Stimulated activated effector memory CD8-positive, alpha-beta T cell treated with anti-CD3 and anti-CD28 coated beads, Interleukin-12 subunit alpha, Interleukin-12 subunit beta, amount 100 ng/mL, for 72 hours (primary cell): Measurements from ENCODE around the gene DPYSL3.

Experiments used
- ATAC-seq: fragments of 150-1000 bp; cut with Tn5 transposase; 2 replicates; pipeline ENCODE4 v1.10.0; 2021
- DNase-seq, 2 donors: peaks; one replicate each; pipeline ENCODE4 v3.0.0; 2021 to 2022; ENCODE audit warnings: low spot score in 2 of 2
- H3K27ac Mint-ChIP-seq: one replicate; pipeline ENCODE4 v1.8.0; 2022; ENCODE audit warnings: mild to moderate bottlenecking, mixed read lengths
- H3K36me3 Mint-ChIP-seq: one replicate; pipeline ENCODE4 v1.8.0; 2022; ENCODE audit warnings: mild to moderate bottlenecking, mixed read lengths
- H3K4me1 Mint-ChIP-seq: one replicate; pipeline ENCODE4 v1.8.0; 2022; ENCODE audit warnings: mixed read lengths
- H3K4me3 Mint-ChIP-seq: one replicate; pipeline ENCODE4 v1.8.0; 2022; ENCODE audit warnings: mild to moderate bottlenecking, mixed read lengths
- H3K9me3 Mint-ChIP-seq: one replicate; pipeline ENCODE4 v1.8.0; 2022; ENCODE audit warnings: mixed read lengths

DPYSL3 gene

GRCh38 chr5:147530530-147531389 is 20.9 kb upstream of the DPYSL3 start:
- Mint-ChIP-seq H3K4me1 (no peaks in the 10 kb centered on the region), H3K4me3 (no peak overlapping the region)

GRCh38 chr5:147523069-147523468 is 13.2 kb upstream of the DPYSL3 start:
- Mint-ChIP-seq H3K27ac (no peak overlapping the region), H3K4me3 (no peak overlapping the region), H3K9me3 (no peaks in the 10 kb centered on the region), H3K4me1 (no peaks in the 10 kb centered on the region), H3K36me3 (no peaks in the 10 kb centered on the region)
- DNase-seq: no peak
- ATAC-seq: no peak

More at GRCh38 chr5:147530530-147531389, 20.9 kb upstream of the DPYSL3 start:
- H3K9me3 Mint-ChIP-seq: no peaks in the 10 kb centered on the region
- ATAC-seq: no peak
- no peak overlapping the region for H3K27ac Mint-ChIP-seq
- no peaks in the 10 kb centered on the region for H3K36me3 Mint-ChIP-seq
- DNase-seq: no peak

- Mint-ChIP-seq H3K27ac (no peak overlapping the region), H3K4me3 (no peak overlapping the region), H3K9me3 (no peaks in the 10 kb centered on the region), H3K36me3 (no peaks in the 10 kb centered on the region), H3K4me1 (no peaks in the 10 kb centered on the region)
- ATAC-seq (no peak), DNase-seq (no peak)
These were observed 12.6 kb upstream of the DPYSL3 start for GRCh38 chr5:147522435-147522834.

- Mint-ChIP-seq H3K9me3 (no peaks in the 10 kb centered on the region), H3K27ac (no peak overlapping the region), H3K4me3 (no peak overlapping the region), H3K36me3 (no peaks in the 10 kb centered on the region), H3K4me1 (no peaks in the 10 kb centered on the region)
- ATAC-seq: no peak
- no peak for DNase-seq
These were observed 10.6 kb upstream of the DPYSL3 start for GRCh38 chr5:147520450-147520849.

- Mint-ChIP-seq H3K4me1 (no peaks in the 10 kb centered on the region), H3K36me3 (no peaks in the 10 kb centered on the region), H3K27ac (no peak overlapping the region), H3K4me3 (no peak overlapping the region), H3K9me3 (no peaks in the 10 kb centered on the region)
- ATAC-seq (no peak), DNase-seq (no peak)
These were observed 9.5 kb upstream of the DPYSL3 start for GRCh38 chr5:147519380-147519779.

GRCh38 chr5:147517383-147517782 is 7.5 kb upstream of the DPYSL3 start:
- H3K4me3 Mint-ChIP-seq: no peak overlapping the region
- H3K4me1 Mint-ChIP-seq: no peaks in the 10 kb centered on the region
- no peak for DNase-seq
- H3K36me3 Mint-ChIP-seq: no peaks in the 10 kb centered on the region
- no peak for ATAC-seq
- no peak overlapping the region for H3K27ac Mint-ChIP-seq
- H3K9me3 Mint-ChIP-seq: no peaks in the 10 kb centered on the region

- H3K36me3 Mint-ChIP-seq: no peaks in the 10 kb centered on the region
These were observed 5.4 kb upstream of the DPYSL3 start for GRCh38 chr5:147515269-147515668.

GRCh38 chr5:147512659-147513379 is 3.0 kb upstream of the DPYSL3 start:
- H3K4me1 Mint-ChIP-seq: peaks cover 6% of the 10 kb centered on the region
- H3K4me3 Mint-ChIP-seq: no peak overlapping the region
- DNase-seq: no peak
- H3K27ac Mint-ChIP-seq: no peak overlapping the region
- no peak for ATAC-seq
- H3K9me3 Mint-ChIP-seq: no peaks in the 10 kb centered on the region
- no peaks in the 10 kb centered on the region for H3K36me3 Mint-ChIP-seq

More at GRCh38 chr5:147515269-147515668, 5.4 kb upstream of the DPYSL3 start:
- H3K9me3 Mint-ChIP-seq: no peaks in the 10 kb centered on the region
- ATAC-seq: no peak
- no peak overlapping the region for H3K27ac Mint-ChIP-seq
- no peak for DNase-seq
- H3K4me1 Mint-ChIP-seq: peaks cover 2% of the 10 kb centered on the region
- H3K4me3 Mint-ChIP-seq: no peak overlapping the region

GRCh38 chr5:147510885-147511284 is 1.0 kb upstream of the DPYSL3 start:
- ATAC-seq (no peak), DNase-seq (no peak)
- no peaks in the 10 kb centered on the region for H3K9me3 Mint-ChIP-seq
- H3K4me3 Mint-ChIP-seq: no peak overlapping the region
- peaks cover 6% of the 10 kb centered on the region for H3K4me1 Mint-ChIP-seq
- no peak overlapping the region for H3K27ac Mint-ChIP-seq
- no peaks in the 10 kb centered on the region for H3K36me3 Mint-ChIP-seq

GRCh38 chr5:147509041-147509709 is 693 bp downstream of the DPYSL3 start:
- DNase-seq (no peak), ATAC-seq (peak; percentile 8)
- Mint-ChIP-seq H3K4me3 (no peak overlapping the region), H3K36me3 (no peaks in the 10 kb centered on the region), H3K4me1 (peaks cover 6% of the 10 kb centered on the region), H3K27ac (no peak overlapping the region), H3K9me3 (no peaks in the 10 kb centered on the region)

GRCh38 chr5:147508711-147509040 is 1.2 kb downstream of the DPYSL3 start:
- H3K36me3 Mint-ChIP-seq: no peaks in the 10 kb centered on the region
- H3K9me3 Mint-ChIP-seq: no peaks in the 10 kb centered on the region
- ATAC-seq (no peak), DNase-seq (no peak)
- H3K4me3 Mint-ChIP-seq: no peak overlapping the region
- H3K27ac Mint-ChIP-seq: no peak overlapping the region
- peaks cover 6% of the 10 kb centered on the region for H3K4me1 Mint-ChIP-seq

- Mint-ChIP-seq H3K4me3 (no peak overlapping the region), H3K36me3 (no peaks in the 10 kb centered on the region), H3K4me1 (peaks cover 6% of the 10 kb centered on the region), H3K9me3 (no peaks in the 10 kb centered on the region), H3K27ac (no peak overlapping the region)
- no peak for ATAC-seq
- DNase-seq: no peak
These were observed 2.3 kb downstream of the DPYSL3 start for GRCh38 chr5:147507480-147508126.

- Mint-ChIP-seq H3K27ac (no peak overlapping the region), H3K9me3 (no peaks in the 10 kb centered on the region), H3K4me3 (no peak overlapping the region), H3K4me1 (no peaks in the 10 kb centered on the region), H3K36me3 (no peaks in the 10 kb centered on the region)
- DNase-seq (no peak), ATAC-seq (no peak)
These were observed 5.3 kb downstream of the DPYSL3 start for GRCh38 chr5:147504535-147504934.

- H3K4me3 Mint-ChIP-seq: no peak overlapping the region
- no peak overlapping the region for H3K27ac Mint-ChIP-seq
- DNase-seq: no peak
- ATAC-seq: no peak
- no peaks in the 10 kb centered on the region for H3K4me1 Mint-ChIP-seq
- H3K9me3 Mint-ChIP-seq: no peaks in the 10 kb centered on the region
- H3K36me3 Mint-ChIP-seq: no peaks in the 10 kb centered on the region
These were observed 5.9 kb downstream of the DPYSL3 start for GRCh38 chr5:147504011-147504410.

- no peaks in the 10 kb centered on the region for H3K36me3 Mint-ChIP-seq
- no peaks in the 10 kb centered on the region for H3K4me1 Mint-ChIP-seq
- no peak overlapping the region for H3K4me3 Mint-ChIP-seq
- no peak for DNase-seq
- H3K9me3 Mint-ChIP-seq: no peaks in the 10 kb centered on the region
- no peak for ATAC-seq
- no peak overlapping the region for H3K27ac Mint-ChIP-seq
These were observed 18.9 kb downstream of the DPYSL3 start for GRCh38 chr5:147490989-147491388.
